Smooth muscle cell of the pulmonary artery (primary cell): ENCODE data around the gene CAMSAP2. TPM values are rescaled to one million over a fixed set of nuclear protein-coding genes. Genes with fewer than 3 reads are reported as not detected.

Experiments used
- total RNA-seq: library from RNA; depleted of rRNA; stranded (reverse); fragments of >200 nt; gene quantifications from 2 replicates; pipeline ENCODE4 v1.2.3, GENCODE V29; 2014

CAMSAP2 gene, protein sequence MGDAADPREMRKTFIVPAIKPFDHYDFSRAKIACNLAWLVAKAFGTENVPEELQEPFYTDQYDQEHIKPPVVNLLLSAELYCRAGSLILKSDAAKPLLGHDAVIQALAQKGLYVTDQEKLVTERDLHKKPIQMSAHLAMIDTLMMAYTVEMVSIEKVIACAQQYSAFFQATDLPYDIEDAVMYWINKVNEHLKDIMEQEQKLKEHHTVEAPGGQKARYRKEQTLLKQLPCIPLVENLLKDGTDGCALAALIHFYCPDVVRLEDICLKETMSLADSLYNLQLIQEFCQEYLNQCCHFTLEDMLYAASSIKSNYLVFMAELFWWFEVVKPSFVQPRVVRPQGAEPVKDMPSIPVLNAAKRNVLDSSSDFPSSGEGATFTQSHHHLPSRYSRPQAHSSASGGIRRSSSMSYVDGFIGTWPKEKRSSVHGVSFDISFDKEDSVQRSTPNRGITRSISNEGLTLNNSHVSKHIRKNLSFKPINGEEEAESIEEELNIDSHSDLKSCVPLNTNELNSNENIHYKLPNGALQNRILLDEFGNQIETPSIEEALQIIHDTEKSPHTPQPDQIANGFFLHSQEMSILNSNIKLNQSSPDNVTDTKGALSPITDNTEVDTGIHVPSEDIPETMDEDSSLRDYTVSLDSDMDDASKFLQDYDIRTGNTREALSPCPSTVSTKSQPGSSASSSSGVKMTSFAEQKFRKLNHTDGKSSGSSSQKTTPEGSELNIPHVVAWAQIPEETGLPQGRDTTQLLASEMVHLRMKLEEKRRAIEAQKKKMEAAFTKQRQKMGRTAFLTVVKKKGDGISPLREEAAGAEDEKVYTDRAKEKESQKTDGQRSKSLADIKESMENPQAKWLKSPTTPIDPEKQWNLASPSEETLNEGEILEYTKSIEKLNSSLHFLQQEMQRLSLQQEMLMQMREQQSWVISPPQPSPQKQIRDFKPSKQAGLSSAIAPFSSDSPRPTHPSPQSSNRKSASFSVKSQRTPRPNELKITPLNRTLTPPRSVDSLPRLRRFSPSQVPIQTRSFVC (N-terminal part only)
- 32.9 and 37.5 TPM in 2 replicates for total RNA-seq

DNA sequence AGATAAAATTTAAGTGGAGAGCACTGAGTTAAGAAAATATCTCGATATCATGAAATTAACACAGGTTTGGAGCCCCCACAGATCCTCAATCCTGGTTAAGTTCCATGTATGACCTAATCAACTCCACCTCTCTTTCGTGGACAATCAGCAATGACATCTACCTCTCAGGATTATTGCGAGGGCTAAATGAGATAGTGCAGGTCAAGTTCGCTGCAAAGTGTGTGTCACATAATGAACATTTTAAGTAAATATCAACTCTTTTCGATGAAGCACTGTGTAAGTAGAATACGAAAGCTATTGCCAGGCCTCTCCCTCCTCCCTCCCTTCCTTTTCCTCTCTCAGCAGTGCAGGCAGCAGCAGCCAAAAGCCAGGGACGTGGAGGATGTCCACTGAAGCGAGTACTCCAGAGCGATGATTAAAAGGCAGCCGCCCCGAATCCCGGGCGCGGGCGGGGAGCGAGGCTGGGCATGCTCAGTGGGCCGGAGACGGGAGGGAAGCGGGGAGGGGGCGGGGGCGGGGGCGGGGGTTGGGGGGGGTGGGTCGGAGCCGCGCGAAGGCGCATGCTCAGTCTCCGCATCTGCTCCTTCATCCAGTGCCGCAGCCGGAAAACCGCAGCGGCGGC lies at the start of gene CAMSAP2:
TSS of gene CAMSAP2 (plus strand) at position 567 of the 622 bp plus-strand sequence. CDS start 935 bp downstream, outside the sequence.

DNA sequence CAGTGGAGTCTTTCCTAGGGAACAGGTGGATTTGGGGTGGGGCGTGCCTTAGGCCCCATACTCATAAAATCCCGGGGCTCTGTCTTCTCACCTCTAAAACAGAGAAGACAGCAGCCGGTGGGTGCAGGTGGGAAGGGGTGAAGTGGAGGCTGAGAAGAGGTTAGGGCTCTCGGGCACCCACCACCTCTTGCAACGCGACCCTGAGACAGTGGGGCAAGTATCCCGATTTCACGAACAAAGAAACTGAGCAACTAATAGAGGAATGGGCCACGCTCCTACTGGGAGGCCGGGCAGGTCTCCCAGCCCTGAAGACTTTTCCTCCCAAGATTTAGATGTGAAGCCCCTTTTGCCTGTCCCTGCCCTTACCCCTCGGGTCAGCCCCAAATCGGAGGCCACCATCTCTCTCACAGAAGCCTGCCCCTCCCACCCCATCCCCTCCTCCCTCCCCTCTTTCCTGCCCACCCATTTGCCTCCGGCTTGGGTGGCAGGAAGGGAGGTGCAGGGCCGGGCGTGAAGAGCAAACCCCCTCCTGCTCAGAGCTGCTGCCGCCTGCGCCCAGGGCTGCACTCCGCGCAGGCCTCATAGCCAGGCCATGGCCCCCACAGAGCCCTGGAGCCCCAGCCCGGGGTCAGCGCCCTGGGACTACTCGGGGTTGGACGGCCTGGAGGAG lies 133.9 kb downstream of the CAMSAP2 start, which contains the start of gene GPR25:
TSS of gene GPR25 (plus strand) at position 536 of the 670 bp plus-strand sequence. CDS start at position 593, 57 bp downstream.

DNA sequence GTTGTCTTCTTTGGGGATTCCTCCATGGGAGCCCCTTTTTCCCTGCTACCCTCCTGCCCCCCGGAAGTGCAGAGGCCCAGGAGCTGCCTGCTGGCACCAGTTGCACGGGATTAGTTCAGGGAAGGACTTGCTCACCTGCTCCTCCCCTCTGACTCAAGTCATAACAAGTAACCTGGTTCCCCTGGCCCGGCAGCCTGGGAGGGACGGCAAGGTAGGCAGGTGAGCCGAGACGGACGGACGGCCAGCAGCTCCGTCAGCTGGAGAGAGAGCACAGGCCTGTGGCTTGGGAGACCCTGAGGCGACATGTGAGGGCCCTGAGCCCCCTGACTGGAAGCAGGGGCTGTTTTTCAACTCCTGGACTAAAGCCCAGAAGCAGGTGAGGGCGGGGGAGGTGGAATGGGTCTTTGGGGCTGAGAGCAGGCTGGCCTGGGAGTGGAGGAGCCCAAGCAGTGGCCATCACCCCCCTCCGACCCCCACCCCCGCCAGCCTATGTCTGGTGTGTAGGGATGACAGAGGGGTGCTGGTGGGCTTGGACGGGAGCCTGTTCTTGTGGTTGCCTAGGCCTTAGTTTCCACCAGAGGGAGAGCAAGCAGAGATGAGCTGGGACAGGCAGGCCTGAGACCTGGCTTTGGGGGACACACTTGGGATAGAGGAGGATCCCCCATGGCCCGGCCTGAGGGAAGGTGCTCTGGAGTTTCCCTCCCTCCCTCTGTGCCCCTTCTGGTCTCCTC lies 156.2 kb downstream of the CAMSAP2 start, which contains the start of gene INAVA:
TSS of gene INAVA (plus strand) at position 189 of the 731 bp plus-strand sequence. CDS start 3,501 bp downstream, outside the sequence.

Other genes with a start within 250 kb of the CAMSAP2 start
- 1.3 and 3.5 TPM in 2 replicates for gene KIF14, start 118.1 kb upstream of the CAMSAP2 start, total RNA-seq
- gene DDX59, start 69.0 kb upstream of the CAMSAP2 start, total RNA-seq: 13.1 and 14.3 TPM in 2 replicates
- gene GPR25, start 134.1 kb downstream of the CAMSAP2 start, total RNA-seq: not detected in 2 replicates
- 0.03 and 0.07 TPM in 2 replicates for gene INAVA, start 156.0 kb downstream of the CAMSAP2 start, total RNA-seq